Spleen (tissue), 10 donors: ENCODE measurements around the gene STYK1. TPM values are rescaled to one million over a fixed set of nuclear protein-coding genes. Genes with fewer than 3 reads are reported as not detected.

Experiments
- polyA plus RNA-seq, 3 donors: library from polyadenylated mRNA; stranded (reverse); fragments of 200-250 nt; gene quantifications; one replicate each; pipeline ENCODE4 v1.2.1, GENCODE V29; 2013
- total RNA-seq, 7 donors: library from RNA; depleted of rRNA in 3 of 7; stranded (reverse); fragments of >200 nt in 3 of 7; fragmentation: NEBNext Ultra II Directional in 4 of 7; extraction: Animal tissue kit (Norgen Biotek cat#: 25700) in 4 of 7; gene quantifications; one replicate each; pipeline versions ENCODE4 v1.1.0 to v1.2.1, GENCODE V29; 2016 to 2021
- donor health status: healthy with polysubstance abuse.
- donor health status: DM: no; HTN: no; CAD: no; lungs with moderate emphysema.
- donor health status: DM: no; HTN: no; CAD: no.
- donor health status: Bipolar disorder and iron deficiency.
- donor health status: healthy.
- donor health status: DM: no; HTN: no; CAD: no.
- donor health status: DM: yes; HTN: yes; CAD: no.

The STYK1 gene
- total and polyA plus RNA-seq, 10 donors = 0.17 to 2.4 (median 0.77) TPM

Other genes with a start within 250 kb of the STYK1 start
- gene KLRC2, start 238.0 kb downstream of the STYK1 start, total RNA-seq = 10 to 100 TPM in 2 of 7 donors, 1 to 10 TPM in 5; 2.6 to 20.8 (median 5.0) TPM
- gene KLRC2, start 238.0 kb downstream of the STYK1 start, polyA plus RNA-seq = 1 to 10 TPM; 1.4 to 1.9 (median 1.5) TPM
- gene KLRC1, start 220.7 kb downstream of the STYK1 start, total RNA-seq = 10 to 100 TPM in 1 of 7 donors, 1 to 10 TPM in 6; 1.5 to 11.0 (median 4.6) TPM
- 1 to 10 TPM in 2 of 3 donors, under 1 TPM in 1; 0.77 to 2.3 (median 2.1) TPM for gene KLRC1, start 220.7 kb downstream of the STYK1 start, polyA plus RNA-seq
- 1 to 10 TPM in 3 of 7 donors, under 1 TPM in 4; 0.79 to 1.8 (median 0.95) TPM for gene EIF2S3B, start 168.2 kb downstream of the STYK1 start, total RNA-seq
- under 1 TPM; 0.33 to 0.96 (median 0.39) TPM for gene EIF2S3B, start 168.2 kb downstream of the STYK1 start, polyA plus RNA-seq
- gene MAGOHB, start 60.4 kb downstream of the STYK1 start, total RNA-seq = 10 to 100 TPM; 12.6 to 24.7 (median 19.5) TPM
- 10 to 100 TPM; 16.7 to 27.1 (median 22.7) TPM for gene MAGOHB, start 60.4 kb downstream of the STYK1 start, polyA plus RNA-seq
- gene YBX3, start 49.3 kb upstream of the STYK1 start, total RNA-seq = 100 to 1,000 TPM; 166 to 250 (median 180) TPM
- 100 to 1,000 TPM in 1 of 3 donors, 10 to 100 TPM in 2; 87.0 to 155 (median 90.7) TPM for gene YBX3, start 49.3 kb upstream of the STYK1 start, polyA plus RNA-seq
- not detected for gene TAS2R7, start 128.6 kb upstream of the STYK1 start, total RNA-seq
- not detected for gene TAS2R7, start 128.6 kb upstream of the STYK1 start, polyA plus RNA-seq
- gene TAS2R8, start 133.2 kb upstream of the STYK1 start, total RNA-seq = not detected
- under 1 TPM in 1 of 3 donors, not detected in 2; 0.06 TPM for gene TAS2R8, start 133.2 kb upstream of the STYK1 start, polyA plus RNA-seq
- gene TAS2R9, start 136.1 kb upstream of the STYK1 start, total RNA-seq = 1 to 10 TPM in 1 of 7 donors, under 1 TPM in 1, not detected in 5; 0.72 to 2.1 TPM
- gene TAS2R9, start 136.1 kb upstream of the STYK1 start, polyA plus RNA-seq = not detected
- 1 to 10 TPM in 5 of 7 donors, under 1 TPM in 2; 0.34 to 3.9 (median 1.7) TPM for gene TAS2R10, start 152.3 kb upstream of the STYK1 start, total RNA-seq
- gene TAS2R10, start 152.3 kb upstream of the STYK1 start, polyA plus RNA-seq = under 1 TPM in 2 of 3 donors, not detected in 1; 0.11 to 0.15 TPM
- 10 to 100 TPM in 1 of 7 donors, 1 to 10 TPM in 6; 1.2 to 12.0 (median 3.9) TPM for gene PRR4, start 175.4 kb upstream of the STYK1 start, total RNA-seq
- 1 to 10 TPM; 3.0 to 4.7 (median 3.6) TPM for gene PRR4, start 175.4 kb upstream of the STYK1 start, polyA plus RNA-seq
- 10 to 100 TPM; 16.9 to 63.1 (median 37.0) TPM for gene PRH1, start 210.2 kb upstream of the STYK1 start, total RNA-seq
- gene PRH1, start 210.2 kb upstream of the STYK1 start, polyA plus RNA-seq = 1 to 10 TPM; 1.5 to 3.7 (median 2.7) TPM
- 1 to 10 TPM; 2.1 to 8.7 (median 4.3) TPM for gene TAS2R13, start 235.5 kb upstream of the STYK1 start, total RNA-seq
- under 1 TPM in 1 of 3 donors, not detected in 2; 0.06 TPM for gene TAS2R13, start 235.5 kb upstream of the STYK1 start, polyA plus RNA-seq